Fibroblast of lung (primary cell): ENCODE data around the gene SCG3. TPM values are rescaled to one million over a fixed set of nuclear protein-coding genes. Genes with fewer than 3 reads are reported as not detected.

Experiments used
- DNase-seq, 2 donors: peaks; one replicate each; pipeline versions ENCODE4 v3.0.0 to v3.0.0-alpha.2; 2010; ENCODE audit warnings: low read depth in 2 of 2
- H2AFZ ChIP-seq: 2 replicates; pipeline ENCODE4 v1.5.1; 2012; ENCODE audit warnings: low read length, control low read depth, inconsistent platforms
- H3K27ac ChIP-seq: 2 replicates; pipeline ENCODE4 v1.5.1; 2011; ENCODE audit warnings: low read length, control low read depth; ENCODE audit not compliant: insufficient read depth
- H3K27me3 ChIP-seq: 2 replicates; pipeline ENCODE4 v1.5.1; 2011; ENCODE audit warnings: mild to moderate bottlenecking, low read length; ENCODE audit not compliant: control insufficient read depth, insufficient read depth
- H3K36me3 ChIP-seq: 2 replicates; pipeline ENCODE4 v1.5.1; 2011; ENCODE audit warnings: low read length; ENCODE audit not compliant: control insufficient read depth, insufficient read depth
- H3K4me1 ChIP-seq: 2 replicates; pipeline ENCODE4 v1.5.1; 2011; ENCODE audit warnings: low read length; ENCODE audit not compliant: control insufficient read depth, insufficient read depth; ENCODE audit errors: extremely low read depth
- H3K4me2 ChIP-seq: 2 replicates; pipeline ENCODE4 v1.5.1; 2011; ENCODE audit warnings: low read length, control low read depth; ENCODE audit not compliant: insufficient read depth; ENCODE audit errors: extremely low read depth
- H3K4me3 ChIP-seq, 4 experiments: fragments of 200-600 bp in 1 of 4; sonication (generic) in 1 of 4; replicated peaks in 1 of 4; 2 replicates each; pipeline ENCODE4 v1.5.1; 2011 to 2016; ENCODE audit warnings: low read length in 4 of 4, low read depth in 3 of 4, mild to moderate bottlenecking in 3 of 4, control low read depth in 2 of 4, inconsistent platforms in 1 of 4, mixed read lengths in 1 of 4; ENCODE audit not compliant: insufficient read depth in 1 of 4; ENCODE audit errors: control extremely low read depth in 1 of 4
- H3K79me2 ChIP-seq: 2 replicates; pipeline ENCODE4 v1.5.1; 2012; ENCODE audit warnings: mild to moderate bottlenecking, low read length, inconsistent platforms; ENCODE audit not compliant: control insufficient read depth, insufficient read depth
- H3K9ac ChIP-seq: 2 replicates; pipeline ENCODE4 v1.5.1; 2011; ENCODE audit warnings: mild to moderate bottlenecking, low read length, control low read depth; ENCODE audit not compliant: insufficient read depth
- H3K9me3 ChIP-seq: 2 replicates; pipeline ENCODE4 v1.5.1; 2012; ENCODE audit warnings: low read depth, low read length; ENCODE audit not compliant: control insufficient read depth, insufficient read depth
- H4K20me1 ChIP-seq: 2 replicates; pipeline ENCODE4 v1.5.1; 2011; ENCODE audit warnings: low read length; ENCODE audit not compliant: control insufficient read depth, insufficient read depth; ENCODE audit errors: extremely low read depth
- CTCF ChIP-seq, 2 donors: IDR thresholded peaks in 1 of 2; conservative IDR thresholded peaks in 1 of 2; 1 replicate in 1 of 2; 2 replicates in 1 of 2; pipeline ENCODE4 v1.5.1; 2011 to 2012; ENCODE audit warnings: low read length in 2 of 2, control low read depth in 1 of 2, inconsistent platforms in 1 of 2, low read depth in 1 of 2, mild to moderate bottlenecking in 1 of 2
- EZH2 ChIP-seq: IDR thresholded peaks from 2 replicates; pipeline ENCODE4 v1.5.1; 2012; ENCODE audit warnings: low read length, control low read depth, mild to moderate bottlenecking; ENCODE audit errors: missing control alignments
- polyA plus RNA-seq, 2 donors: library from polyadenylated mRNA; depleted of rRNA in 1 of 2; stranded (reverse) in 1 of 2; unstranded in 1 of 2; fragments of >200 nt; gene quantifications; 2 replicates each; pipeline ENCODE4 v1.2.1, GENCODE V29; 2011 to 2012; ENCODE audit warnings: missing spikeins in 1 of 2
- total RNA-seq: library from RNA; depleted of rRNA; stranded (reverse); fragments of >200 nt; gene quantifications from 2 replicates; pipeline ENCODE4 v1.2.1, GENCODE V29; 2014

SCG3 gene
- total and polyA plus RNA-seq, 2 donors (not counting 1 experiment from before 2014, with no cell fraction given), result not detected

- H2AFZ ChIP-seq, result no peak overlapping the region
- H3K27me3 ChIP-seq, result peaks cover 2% of the 10 kb centered on the region
- peaks cover 14% of the 10 kb centered on the region for H3K4me1 ChIP-seq
- H3K4me3 ChIP-seq, result no peak overlapping the region
- no peak for DNase-seq
- TF ChIP-seq EZH2, result no peak
- no peaks in the 10 kb centered on the region for H4K20me1 ChIP-seq
- no peak overlapping the region for H3K9ac ChIP-seq
- H3K27ac ChIP-seq, result no peak overlapping the region
- H3K4me2 ChIP-seq, result no peak overlapping the region
- no peaks in the 10 kb centered on the region for H3K36me3 ChIP-seq
- no peaks in the 10 kb centered on the region for H3K9me3 ChIP-seq
- H3K79me2 ChIP-seq, result no peaks in the 10 kb centered on the region
Observed at GRCh38 chr15:51755790-51756189, 74.5 kb downstream of the SCG3 start.

- Histone ChIP-seq H3K79me2 (no peaks in the 10 kb centered on the region), H3K4me1 (peaks cover 14% of the 10 kb centered on the region), H4K20me1 (no peaks in the 10 kb centered on the region), H3K27me3 (no peaks in the 10 kb centered on the region), H3K27ac (no peak overlapping the region), H3K36me3 (no peaks in the 10 kb centered on the region), H2AFZ (no peak overlapping the region), H3K4me2 (no peak overlapping the region), H3K4me3 (no peak overlapping the region), H3K9ac (no peak overlapping the region), H3K9me3 (no peaks in the 10 kb centered on the region)
- DNase-seq, result no peak
- TF ChIP-seq CTCF (conservative IDR thresholded peaks at IDR 0.05 in 1 of 2, IDR thresholded peaks at IDR 0.05 in 1 of 2; ENCODE audit: low read depth in 1 of 2, low read length in 2 of 2), result no peak
- no peak for TF ChIP-seq EZH2
Observed at GRCh38 chr15:51756482-51756881, 75.2 kb downstream of the SCG3 start.

- TF ChIP-seq CTCF (conservative IDR thresholded peaks at IDR 0.05 in 1 of 2, IDR thresholded peaks at IDR 0.05 in 1 of 2; ENCODE audit: low read depth in 1 of 2, low read length in 2 of 2) (no peak), EZH2 (no peak)
- no peaks in the 10 kb centered on the region for H3K27me3 ChIP-seq
- H3K36me3 ChIP-seq, result no peaks in the 10 kb centered on the region
- no peaks in the 10 kb centered on the region for H4K20me1 ChIP-seq
- peaks cover 14% of the 10 kb centered on the region for H3K4me1 ChIP-seq
- H3K79me2 ChIP-seq, result no peaks in the 10 kb centered on the region
- no peak overlapping the region for H3K4me3 ChIP-seq
- DNase-seq, result no peak
- no peak overlapping the region for H3K27ac ChIP-seq
- no peak overlapping the region for H3K4me2 ChIP-seq
- no peak overlapping the region for H2AFZ ChIP-seq
- no peaks in the 10 kb centered on the region for H3K9me3 ChIP-seq
- no peak overlapping the region for H3K9ac ChIP-seq
Observed at GRCh38 chr15:51757450-51757849, 76.1 kb downstream of the SCG3 start.
